SIG-M5 treated with dmso at 0.1 percent for 504 hours (cell line): ENCODE results near the gene SSX2IP.
A peak's percentile ranks its signal among the peaks of the same experiment; 100 is the strongest.
"Not testable (repeated sequence)": the region's sequence is repeated elsewhere in the genome, so short reads cannot be mapped to it uniquely, and the experiment has no call there.

Experiments
- DNase-seq: peaks from one replicate; lab custom pipeline; 2025; ENCODE audit not compliant: unreplicated experiment; lab: John Stamatoyannopoulos, UW

Gene SSX2IP

DNA sequence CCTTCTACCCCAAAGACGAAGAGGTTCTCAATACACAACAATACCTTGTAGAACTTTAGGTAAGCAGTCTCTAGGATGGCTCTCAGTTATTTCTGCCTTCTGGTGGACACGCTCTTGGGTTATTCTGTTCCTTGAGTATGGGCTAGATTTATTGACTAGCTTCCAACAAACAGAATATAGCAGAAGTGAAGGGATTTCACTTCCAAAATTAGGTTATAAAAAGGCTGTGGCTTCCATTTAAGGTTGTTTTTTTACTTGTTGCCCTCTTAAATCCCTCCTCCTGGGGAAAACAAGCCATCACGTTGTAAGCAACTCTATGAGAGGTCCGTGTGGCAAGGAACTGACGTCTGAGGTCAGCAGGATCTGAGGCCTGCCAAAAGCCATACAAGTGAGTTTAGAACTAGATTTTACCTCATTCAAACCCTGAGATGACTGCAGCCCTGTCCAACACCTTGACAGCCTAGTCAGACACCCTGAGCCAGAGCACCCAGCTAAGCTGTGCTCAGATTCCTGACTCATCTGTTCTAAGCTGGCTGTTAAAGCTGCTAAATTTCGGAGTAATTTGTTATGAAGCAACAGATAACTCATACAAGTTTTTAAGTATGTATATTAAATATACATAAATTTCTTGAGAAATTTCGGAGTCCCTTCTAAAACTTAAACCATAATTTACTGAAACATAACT lies 12.7 kb downstream of the SSX2IP start:
- DNase-seq, result no peak

DNA sequence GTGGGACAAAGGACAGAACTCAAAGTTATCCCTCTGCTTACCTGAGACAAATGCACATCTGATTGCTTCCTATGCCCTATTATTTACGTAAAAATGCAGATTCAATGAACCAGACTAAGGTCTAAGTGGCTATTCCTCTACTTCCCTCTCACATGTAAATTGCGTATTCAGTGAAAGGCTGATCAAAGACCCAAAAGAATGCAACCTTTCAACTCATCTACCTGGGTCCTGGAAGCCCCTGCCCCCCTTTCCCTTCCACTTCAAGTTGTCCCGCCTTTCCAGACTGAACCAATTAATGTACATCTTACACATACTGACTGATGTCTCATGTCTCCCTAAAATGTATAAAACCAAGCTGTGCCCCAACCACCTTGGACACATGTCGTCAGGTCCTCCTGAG lies 14.6 kb downstream of the SSX2IP start:
- no peak for DNase-seq

DNA sequence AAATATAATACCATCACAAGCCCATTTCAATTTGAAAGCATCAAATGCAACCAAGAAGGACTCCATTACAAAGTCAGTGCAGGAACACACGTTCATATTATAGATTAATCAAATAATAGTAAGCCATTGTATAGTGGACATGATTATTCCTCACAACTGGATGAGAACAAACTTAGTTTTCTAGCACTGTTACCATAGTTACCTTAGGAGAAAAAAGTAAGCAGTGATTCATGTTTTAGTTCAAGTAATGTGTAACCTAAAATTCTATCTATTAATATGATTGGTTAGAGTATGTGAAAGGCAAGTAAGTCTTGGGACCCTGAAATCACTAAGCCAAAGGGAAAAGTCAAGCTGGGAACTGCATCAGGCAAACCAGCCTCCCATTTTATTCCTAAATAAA lies 15.2 kb downstream of the SSX2IP start:
- DNase-seq, result no peak

DNA sequence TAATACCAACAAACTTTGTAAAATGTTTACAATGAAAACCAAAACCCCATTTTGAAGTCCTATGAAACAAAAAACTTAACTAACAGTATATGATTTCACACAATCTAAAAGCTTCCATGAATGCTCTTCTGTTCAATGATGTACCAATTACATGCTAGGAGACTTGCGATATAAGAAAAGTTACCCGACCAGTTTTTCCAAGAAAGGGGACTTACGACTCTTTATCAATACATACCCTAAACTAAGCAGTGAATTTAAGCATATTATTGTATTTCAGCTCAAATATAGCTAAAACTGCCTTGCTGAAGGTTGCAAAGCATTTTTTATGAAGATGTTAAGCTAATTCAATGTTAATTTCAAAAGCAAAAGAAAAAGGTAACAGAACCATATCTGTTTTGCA lies 15.6 kb downstream of the SSX2IP start:
- DNase-seq, result no peak

DNA sequence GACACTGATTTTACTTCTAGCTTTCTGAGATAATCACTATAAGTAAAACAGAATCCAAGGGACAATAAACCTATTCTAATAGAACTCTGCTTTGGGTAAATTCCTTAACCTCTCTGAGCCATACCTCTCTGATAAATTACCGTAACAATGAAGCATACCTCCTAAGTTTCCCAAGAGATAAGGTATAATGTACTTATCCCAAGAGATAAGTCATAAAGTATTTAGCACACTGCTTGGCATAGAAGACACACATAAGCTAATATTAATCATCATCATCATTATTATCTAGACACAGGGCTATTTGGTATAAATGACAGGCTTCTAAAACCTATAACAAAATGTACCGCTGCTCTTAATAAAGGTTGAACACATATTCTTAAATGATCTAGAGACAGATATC lies 16.2 kb downstream of the SSX2IP start:
- DNase-seq, result no peak

DNA sequence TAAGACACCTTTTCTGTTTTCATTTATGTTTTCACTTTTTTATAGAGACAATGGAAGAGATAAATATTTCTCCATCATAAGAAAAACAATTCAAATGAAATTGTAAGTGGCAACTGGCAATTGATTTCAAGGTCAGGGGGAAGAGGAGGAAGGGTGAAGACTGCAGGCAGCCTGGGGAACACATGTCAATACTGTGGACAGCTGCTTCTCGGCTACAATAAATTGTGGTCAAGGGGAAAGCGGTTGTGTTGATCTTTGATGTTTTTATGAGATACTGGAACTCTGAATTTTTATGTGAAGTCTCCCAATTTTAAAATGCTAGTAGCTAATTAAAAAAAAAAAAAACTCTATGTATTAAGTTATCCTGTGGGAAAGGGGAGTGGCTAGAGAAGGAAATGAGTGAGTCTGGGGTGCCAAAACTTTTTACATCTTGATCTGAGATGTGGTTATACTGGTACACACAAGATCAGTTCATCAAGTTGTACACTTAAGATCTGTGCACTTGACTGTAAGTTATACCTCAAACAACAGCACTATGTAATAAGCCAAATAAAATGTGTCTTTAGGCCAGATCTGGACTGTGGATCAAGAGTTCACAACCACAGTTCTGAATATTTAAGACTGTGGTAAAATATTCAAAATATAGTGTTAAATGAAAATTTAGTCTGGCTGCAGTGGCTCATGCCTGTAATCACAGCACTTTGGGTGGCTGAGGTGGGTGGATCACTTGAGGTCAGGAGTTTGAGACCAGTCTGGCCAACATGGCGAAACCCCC lies 18.0 kb downstream of the SSX2IP start:
- DNase-seq, result no peak

DNA sequence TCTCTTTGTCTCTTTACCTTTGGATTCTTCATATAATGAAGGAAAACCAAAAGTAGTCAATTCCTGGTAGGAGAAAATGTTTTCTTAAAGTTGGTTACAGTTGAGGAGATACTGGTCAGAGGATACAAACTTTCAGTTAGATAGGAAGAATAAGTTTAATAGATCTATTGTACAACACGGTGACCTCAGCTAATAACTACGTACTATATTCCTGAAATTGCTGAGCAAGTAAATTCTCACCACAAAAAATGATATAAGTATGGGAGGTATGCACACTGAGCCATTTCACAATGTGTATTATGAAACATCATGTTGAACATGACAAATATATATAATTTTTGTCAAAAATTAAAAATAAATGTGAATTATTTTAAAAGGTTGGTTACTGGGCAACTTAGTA lies 20.4 kb downstream of the SSX2IP start:
- no peak for DNase-seq

DNA sequence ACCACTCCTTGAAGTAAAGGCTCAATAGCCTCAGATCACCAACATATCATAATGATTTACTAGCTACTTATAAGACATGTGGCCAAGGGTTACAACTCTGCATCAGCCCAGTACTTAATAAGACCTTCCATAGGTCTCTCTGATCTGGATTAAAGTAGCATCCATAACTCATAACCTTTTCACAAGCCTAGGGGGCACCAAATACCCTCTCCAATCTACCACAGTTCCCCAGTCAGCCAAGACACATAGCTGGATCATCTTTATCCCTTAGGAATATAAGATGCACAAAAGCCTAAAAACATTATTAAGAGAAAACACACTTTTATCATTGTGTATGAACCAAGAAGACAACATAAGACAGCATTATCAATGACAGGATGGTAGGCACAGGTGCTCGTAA lies 22.1 kb downstream of the SSX2IP start:
- DNase-seq, result no peak

DNA sequence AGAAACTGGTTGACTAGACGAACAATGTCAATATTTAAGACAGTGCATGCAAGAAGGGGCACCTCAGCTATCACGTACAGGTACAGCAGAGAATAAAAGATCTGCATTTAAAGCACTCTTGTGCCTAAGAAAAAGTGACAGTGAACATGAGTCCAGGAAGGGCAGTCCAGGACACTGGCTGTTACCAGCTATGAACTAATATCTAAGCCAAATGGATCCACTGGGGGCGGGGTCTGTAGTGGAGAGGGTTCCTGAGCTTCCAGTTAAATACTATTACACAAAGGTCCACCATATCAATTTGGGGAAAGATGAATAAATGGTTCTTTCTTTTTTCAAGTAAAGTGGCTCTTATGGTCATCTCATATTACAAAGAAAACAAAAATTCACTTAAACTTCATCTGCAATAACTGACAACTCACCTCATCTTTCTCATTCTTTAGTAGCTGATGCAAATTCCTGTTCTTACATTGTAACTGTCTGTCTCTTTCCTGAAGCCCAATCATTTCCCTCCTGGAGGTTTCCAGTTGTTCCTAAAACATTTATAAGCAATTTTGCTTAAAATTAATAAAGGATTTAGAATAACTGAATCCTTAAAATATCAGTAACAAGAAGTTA lies 24.5 kb downstream of the SSX2IP start:
- DNase-seq, result no peak

DNA sequence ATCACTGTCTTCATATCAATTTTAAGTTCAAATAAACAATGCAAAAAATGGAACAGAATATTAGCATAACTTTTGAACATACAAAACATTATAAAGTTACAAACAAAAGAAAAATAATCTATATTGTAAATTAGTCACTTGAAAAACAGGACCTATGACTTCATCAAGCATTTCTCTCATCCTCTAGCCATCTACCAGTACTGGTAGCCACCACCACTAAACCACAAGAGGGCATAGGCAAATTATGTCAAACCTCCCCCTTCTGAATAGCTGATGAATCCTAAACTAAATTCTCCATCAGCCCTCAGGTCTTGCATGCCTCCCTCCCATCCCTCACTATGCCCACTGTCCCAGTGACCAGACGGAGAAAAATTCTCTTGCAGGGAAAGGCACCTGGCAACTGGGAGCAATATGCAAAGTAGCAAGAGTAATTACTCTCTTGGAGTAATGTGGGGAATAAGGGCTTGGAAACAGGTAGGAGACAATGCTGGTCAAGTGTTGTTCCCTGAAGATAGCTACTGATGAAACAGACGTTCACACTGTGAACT lies 37.1 kb downstream of the SSX2IP start:
- DNase-seq, result no peak

DNA sequence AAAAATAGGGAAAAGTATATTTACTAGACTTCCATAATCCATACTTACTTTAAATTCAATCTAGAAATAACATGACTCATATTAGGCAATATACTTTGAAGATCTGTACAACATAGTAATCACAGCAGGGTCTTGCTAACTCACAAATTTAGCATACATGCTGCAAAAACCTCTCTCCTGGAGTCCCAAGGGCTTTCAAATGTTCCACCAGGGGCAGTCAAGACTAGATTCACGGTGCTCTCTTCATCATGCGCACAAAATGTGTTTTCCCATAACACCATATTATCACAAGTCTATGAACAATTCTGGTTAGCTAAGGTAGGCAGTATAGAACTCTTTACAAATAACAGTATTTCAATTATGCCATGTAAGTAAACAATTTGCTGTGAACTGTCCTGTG lies 45.8 kb downstream of the SSX2IP start:
- DNase-seq, result no peak

DNA sequence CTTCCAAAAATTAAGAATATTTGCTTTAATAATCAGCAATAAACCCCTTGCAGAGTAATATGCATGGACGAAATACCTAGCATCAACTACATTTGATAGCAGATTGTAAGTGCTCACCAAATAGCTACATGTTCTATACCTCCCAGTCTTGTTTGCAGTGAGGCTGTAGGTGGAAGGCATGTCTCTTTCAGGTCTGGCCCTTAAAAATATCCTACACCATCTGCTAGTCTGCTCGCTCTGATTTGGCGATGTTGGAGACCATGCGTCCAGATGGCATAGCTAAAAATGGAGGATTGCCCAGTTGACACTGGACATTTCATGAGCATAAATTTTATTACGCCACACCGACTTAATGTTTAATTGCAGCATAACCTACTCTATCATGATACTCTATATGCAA lies 47.1 kb downstream of the SSX2IP start:
- no peak for DNase-seq

DNA sequence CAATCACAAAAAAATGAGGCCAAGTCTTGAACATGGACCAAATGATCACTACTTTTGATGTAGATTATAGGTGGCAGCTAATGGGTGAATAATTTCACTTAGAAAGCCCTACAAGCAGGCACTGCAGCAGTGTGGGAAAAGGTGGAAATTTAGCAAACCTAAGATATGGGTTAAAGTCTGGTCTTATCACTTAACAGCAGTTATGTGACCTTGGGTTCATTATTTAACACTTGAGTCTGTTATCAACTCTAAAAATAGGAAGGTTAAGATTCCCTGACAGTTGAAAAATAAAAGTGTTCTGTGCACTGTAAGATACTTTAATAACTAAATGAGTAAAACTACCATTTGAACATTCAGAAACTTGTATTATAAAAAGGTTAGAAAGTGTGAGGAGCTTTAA lies 47.5 kb downstream of the SSX2IP start:
- no peak for DNase-seq

DNA sequence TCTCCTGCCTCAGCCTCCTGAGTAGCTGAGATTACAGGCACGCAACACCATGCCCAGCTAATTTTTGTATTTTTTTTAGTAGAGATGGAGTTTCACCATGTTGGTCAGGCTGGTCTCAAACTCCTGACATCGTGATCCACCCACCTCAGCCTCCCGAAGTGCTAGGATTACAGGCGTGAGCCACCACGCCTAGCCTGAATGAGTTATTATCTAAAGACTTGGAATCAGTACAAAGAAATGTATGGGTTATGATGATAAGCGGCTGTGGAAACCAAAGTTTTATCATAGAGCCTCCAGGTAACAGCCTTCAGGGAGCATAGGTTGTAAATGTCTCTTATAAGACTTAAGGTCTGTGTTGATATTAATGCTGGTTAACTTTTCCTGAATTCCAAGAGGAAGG lies 50.5 kb downstream of the SSX2IP start:
- DNase-seq, result not testable (repeated sequence)

DNA sequence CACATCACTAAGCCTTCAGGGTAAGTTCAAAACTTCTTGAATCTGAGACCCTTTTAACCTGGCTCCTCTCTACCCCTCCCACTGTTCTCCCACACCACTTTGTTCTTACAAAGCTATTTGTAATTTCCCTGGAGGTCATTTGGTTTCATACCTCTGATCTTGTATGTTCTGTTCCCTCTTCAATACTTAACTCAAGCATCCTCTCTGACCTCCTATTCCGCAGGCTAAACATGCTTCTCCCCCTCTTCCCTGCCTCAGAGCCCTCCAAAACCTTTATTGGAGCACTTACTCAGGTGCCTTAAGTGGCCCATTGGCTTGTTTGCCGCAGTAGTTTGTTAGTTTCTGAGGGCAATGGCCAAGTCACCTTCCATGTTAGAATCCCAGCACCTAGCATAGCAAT lies 54.8 kb downstream of the SSX2IP start:
- no peak for DNase-seq

DNA sequence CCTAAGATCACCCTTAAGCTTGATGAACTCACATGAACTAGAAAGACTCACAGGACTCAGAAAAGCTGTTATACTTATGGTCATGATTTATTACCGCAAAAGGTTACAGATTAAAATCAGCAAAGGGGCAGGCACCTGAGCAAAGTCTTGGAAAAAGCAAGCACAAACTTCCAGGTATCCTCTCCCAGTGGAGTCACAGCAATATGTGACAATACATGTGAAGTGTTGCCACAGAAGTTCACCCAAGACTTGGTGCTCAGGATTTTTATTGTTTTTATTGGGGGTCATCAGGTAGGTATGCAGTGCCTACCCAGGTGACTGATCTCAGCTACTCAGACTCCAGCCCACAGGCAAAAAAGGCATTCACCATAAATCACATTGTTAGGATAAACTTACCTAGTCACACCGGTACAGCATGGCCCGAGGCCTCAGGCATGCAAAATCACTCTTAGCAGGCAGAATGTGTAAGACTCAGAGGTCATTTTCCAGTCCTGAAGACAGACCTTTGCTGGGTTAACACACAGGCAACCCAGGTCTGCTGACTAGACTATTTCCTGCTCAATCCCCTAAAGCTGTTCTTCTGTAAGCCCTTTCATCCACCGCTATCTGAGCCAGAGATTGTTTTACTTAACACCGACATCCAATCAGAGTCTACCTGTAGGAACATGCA lies 55.6 kb downstream of the SSX2IP start:
- peak; percentile 48 for DNase-seq

DNA sequence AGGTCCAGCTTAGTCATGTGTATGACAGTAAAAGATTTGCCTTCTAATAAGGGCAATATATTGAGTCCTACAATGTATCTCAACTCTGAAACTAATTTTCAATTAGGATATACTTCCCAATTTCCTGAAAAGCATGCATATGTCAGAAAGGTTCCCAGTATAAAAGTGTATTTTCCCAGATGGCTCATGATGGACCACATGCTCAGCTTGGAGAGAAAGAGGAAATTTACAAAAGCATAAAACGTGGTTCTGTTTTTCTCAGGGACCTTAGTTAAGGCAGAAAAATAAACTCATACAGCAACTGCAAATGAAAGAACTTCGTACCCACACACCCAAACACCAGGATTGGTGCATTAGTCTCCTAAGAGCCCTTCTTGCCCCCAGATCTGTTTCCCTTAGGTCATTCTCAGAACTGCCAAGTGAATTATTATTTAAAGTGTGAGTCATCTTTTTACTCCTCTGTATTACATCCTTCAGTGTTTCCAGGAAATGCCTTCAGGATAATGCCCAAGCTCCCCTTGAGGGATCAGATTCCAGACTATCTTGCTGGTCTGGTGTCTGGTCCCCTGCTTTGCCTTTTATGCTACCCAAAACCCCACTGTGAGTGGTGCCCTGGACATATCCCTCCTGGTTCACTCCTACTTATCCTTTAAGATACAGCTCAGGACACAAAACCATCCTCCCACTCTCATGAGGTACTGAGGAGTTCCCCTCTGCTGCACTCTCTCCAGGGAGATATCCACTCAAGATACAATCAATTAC lies 57.4 kb downstream of the SSX2IP start:
- DNase-seq, result peak; percentile 6

DNA sequence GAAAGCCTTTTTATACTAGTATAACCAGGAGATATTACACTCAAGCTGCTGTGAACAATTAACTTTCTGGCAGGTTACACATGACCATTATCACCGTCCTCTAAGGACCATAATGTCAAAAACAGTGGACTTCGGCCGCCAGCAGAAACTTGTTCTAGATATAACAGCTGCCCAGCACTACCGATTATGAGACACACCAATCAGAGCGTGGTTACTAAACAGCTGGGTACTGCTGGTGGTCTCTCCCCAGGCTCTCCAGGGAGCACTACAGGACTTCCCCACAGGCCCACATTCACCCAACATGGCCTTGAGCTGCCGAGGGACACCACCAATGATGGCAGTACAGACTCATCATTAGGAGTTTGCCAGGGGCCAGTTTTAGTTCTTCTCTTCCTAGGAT lies 58.1 kb downstream of the SSX2IP start:
- no peak for DNase-seq

DNA sequence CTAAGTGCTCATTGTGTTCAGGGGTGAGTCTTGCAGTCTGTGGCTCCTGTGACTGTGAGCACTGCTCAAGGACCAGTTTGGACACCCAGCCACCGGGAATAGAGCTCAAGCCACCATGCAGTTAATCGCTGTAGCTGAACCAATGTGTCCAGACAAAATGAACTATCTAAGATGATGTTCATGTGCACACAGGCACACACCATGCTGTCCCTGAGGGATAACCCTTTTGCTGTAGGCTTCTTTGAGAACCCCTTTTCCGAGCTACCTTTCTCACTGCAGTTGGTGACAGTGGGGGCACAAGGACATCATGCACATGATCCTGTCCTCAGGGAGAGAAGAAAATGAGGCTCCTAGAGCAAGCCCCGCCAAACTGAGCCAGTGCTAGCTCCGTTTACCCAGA lies 65.4 kb downstream of the SSX2IP start:
- no peak for DNase-seq

DNA sequence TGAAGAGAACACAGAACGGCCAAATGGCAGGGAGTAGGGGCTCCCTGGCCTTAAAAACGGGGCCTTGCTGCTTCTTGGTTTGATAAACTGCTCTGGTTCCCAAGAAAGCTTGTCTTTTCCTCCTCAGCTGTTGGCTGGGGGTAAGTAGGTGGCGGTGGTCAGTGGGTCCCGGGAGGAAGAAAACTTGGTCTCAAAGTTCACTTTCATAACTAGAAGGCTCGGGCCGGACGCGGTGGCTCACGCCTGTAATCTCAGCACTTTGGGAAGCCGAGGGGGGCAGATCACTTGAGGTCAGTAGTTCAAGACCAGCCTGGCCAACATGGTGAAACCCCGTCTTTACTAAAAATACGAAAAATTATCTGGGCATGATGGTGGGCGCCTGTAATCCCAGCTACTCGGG lies 68.7 kb downstream of the SSX2IP start:
- no peak for DNase-seq
